SU-DHL-6 (cell line): Measurements from ENCODE around the gene DIO3.

Experiments used
- H2AFZ ChIP-seq: fragments of 200-600 bp; sonication (generic); 2 replicates; pipeline ENCODE4 v1.6.1; 2014; ENCODE audit warnings: low read depth, mild to moderate bottlenecking, moderate library complexity, mixed read lengths, antibody characterized with exemption, low read length; ENCODE audit not compliant: severe bottlenecking
- H3F3A ChIP-seq: fragments of 200-600 bp; shearing (Covaris generic); 2 replicates; pipeline ENCODE4 v1.6.0; 2016; ENCODE audit warnings: antibody characterized with exemption, mild to moderate bottlenecking; ENCODE audit not compliant: insufficient read depth
- H3K27ac ChIP-seq: fragments of 200-600 bp; sonication (generic); 2 replicates; pipeline ENCODE4 v1.5.1; 2016; ENCODE audit warnings: low read depth, mild to moderate bottlenecking, low read length, moderate library complexity, mixed read lengths
- H3K27me3 ChIP-seq: fragments of 200-600 bp; sonication (generic), shearing (Covaris generic); 2 replicates; pipeline ENCODE4 v1.6.0; 2014; ENCODE audit warnings: mild to moderate bottlenecking, low read length
- H3K36me3 ChIP-seq: fragments of 200-600 bp; sonication (generic); 2 replicates; pipeline ENCODE4 v1.6.1; 2014; ENCODE audit warnings: mild to moderate bottlenecking, low read length, mixed read lengths
- H3K4me2 ChIP-seq: fragments of 300-600, 200-600 bp; shearing (Covaris generic), sonication (generic); 2 replicates; pipeline ENCODE4 v1.6.0; 2014; ENCODE audit warnings: low read length, low read depth, mild to moderate bottlenecking; ENCODE audit not compliant: poor library complexity, severe bottlenecking
- H3K4me3 ChIP-seq: fragments of 200-600 bp; sonication (generic); 2 replicates; pipeline ENCODE4 v1.5.1; 2014; ENCODE audit warnings: antibody characterized with exemption, low read length, mild to moderate bottlenecking, mixed read lengths; ENCODE audit not compliant: insufficient read depth, poor library complexity, severe bottlenecking
- H3K79me2 ChIP-seq: fragments of 200-600 bp; sonication (generic); 2 replicates; pipeline ENCODE4 v1.6.1; 2014; ENCODE audit warnings: mild to moderate bottlenecking, low read length, moderate library complexity; ENCODE audit not compliant: insufficient read depth
- H3K9ac ChIP-seq: fragments of 200-600 bp; sonication (generic); 2 replicates; pipeline ENCODE4 v1.7.0; 2014; ENCODE audit warnings: mild to moderate bottlenecking, low read length
- H3K9me2 ChIP-seq: fragments of 200-600 bp; sonication (generic); replicated peaks from 2 replicates; pipeline ENCODE4 v1.6.1; 2014; ENCODE audit warnings: low read length; ENCODE audit not compliant: insufficient read depth
- H3K9me3 ChIP-seq: fragments of 200-600 bp; sonication (generic); 2 replicates; pipeline ENCODE4 v1.6.1; 2014; ENCODE audit warnings: low read length, mixed read lengths; ENCODE audit not compliant: insufficient read depth
- H4K20me1 ChIP-seq: fragments of 200-600 bp; sonication (generic); 2 replicates; pipeline ENCODE4 v1.6.1; 2014; ENCODE audit warnings: low read depth, mild to moderate bottlenecking, antibody characterized with exemption, low read length, moderate library complexity, mixed read lengths
- CTCF ChIP-seq: fragments of 200-600 bp; sonication (generic); IDR thresholded peaks from one replicate; pipeline ENCODE4 v1.5.1; 2017; ENCODE audit warnings: antibody characterized with exemption, mild to moderate bottlenecking, low read length, moderate library complexity; ENCODE audit not compliant: insufficient read depth, poor library complexity, severe bottlenecking
- EZH2phosphoT487 ChIP-seq: fragments of 200-600 bp; sonication (generic), shearing (Covaris generic); conservative IDR thresholded peaks from 2 replicates; pipeline ENCODE4 v1.6.1; 2018; ENCODE audit warnings: mild to moderate bottlenecking, antibody characterized with exemption, low read length, moderate library complexity, mixed read lengths

Gene DIO3

GRCh38 chr14:101581806-101582205, 20.5 kb downstream of the DIO3 start:
- Histone ChIP-seq H3K9me2 (no peaks in the 10 kb centered on the region), H2AFZ (no peak overlapping the region), H3K9me3 (no peaks in the 10 kb centered on the region), H3K79me2 (no peaks in the 10 kb centered on the region), H3K4me3 (no peak overlapping the region), H3F3A (no peaks in the 10 kb centered on the region), H3K27me3 (no peaks in the 10 kb centered on the region), H4K20me1 (no peaks in the 10 kb centered on the region), H3K27ac (no peak overlapping the region), H3K9ac (no peak overlapping the region), H3K4me2 (no peak overlapping the region), H3K36me3 (no peaks in the 10 kb centered on the region)
- TF ChIP-seq CTCF: no peak
- no peak for TF ChIP-seq EZH2phosphoT487

- no peak overlapping the region for H3K4me2 ChIP-seq
- H3K9me3 ChIP-seq: no peaks in the 10 kb centered on the region
- H3K9me2 ChIP-seq: no peaks in the 10 kb centered on the region
- no peak for TF ChIP-seq EZH2phosphoT487
- no peak for TF ChIP-seq CTCF
- H4K20me1 ChIP-seq: no peaks in the 10 kb centered on the region
- no peak overlapping the region for H3K9ac ChIP-seq
- no peak overlapping the region for H2AFZ ChIP-seq
- H3K36me3 ChIP-seq: no peaks in the 10 kb centered on the region
- H3F3A ChIP-seq: no peaks in the 10 kb centered on the region
- H3K4me3 ChIP-seq: no peak overlapping the region
- no peaks in the 10 kb centered on the region for H3K79me2 ChIP-seq
- no peak overlapping the region for H3K27ac ChIP-seq
- no peaks in the 10 kb centered on the region for H3K27me3 ChIP-seq
Observed at GRCh38 chr14:101582294-101582693, 21.0 kb downstream of the DIO3 start.

- Histone ChIP-seq H3K79me2 (no peaks in the 10 kb centered on the region), H3K27ac (no peak overlapping the region), H4K20me1 (no peaks in the 10 kb centered on the region), H3K27me3 (no peaks in the 10 kb centered on the region), H3F3A (no peaks in the 10 kb centered on the region), H3K9me3 (no peaks in the 10 kb centered on the region), H3K36me3 (no peaks in the 10 kb centered on the region), H2AFZ (no peak overlapping the region), H3K4me2 (no peak overlapping the region), H3K9me2 (no peaks in the 10 kb centered on the region), H3K9ac (no peak overlapping the region), H3K4me3 (no peak overlapping the region)
- TF ChIP-seq EZH2phosphoT487 (no peak), CTCF (no peak)
Observed at GRCh38 chr14:101583006-101583714, 21.9 kb downstream of the DIO3 start.
